HCT116 (cell line): Measurements from ENCODE around the gene SH3D21.

Experiments used
- POLR2A ChIP-seq: IDR thresholded peaks from 2 replicates; pipeline ENCODE4 v1.7.0; 2011; ENCODE audit warnings: borderline replicate concordance; ENCODE audit not compliant: insufficient read depth, insufficient read length; ENCODE audit errors: extremely low read depth
- POLR2AphosphoS5 ChIP-seq: IDR thresholded peaks from 2 replicates; pipeline ENCODE4 v1.6.1; 2011; ENCODE audit warnings: mild to moderate bottlenecking, low read depth, low read length, moderate library complexity
- SIN3A ChIP-seq: IDR thresholded peaks from 2 replicates; pipeline ENCODE4 v1.6.1; 2012; ENCODE audit warnings: low read depth
- TF ChIP-seq, protein P1 (sequence below), 3 experiments: fragments of 200-600 bp in 1 of 3; sonication (generic) in 1 of 3; IDR thresholded peaks in 2 of 3; conservative IDR thresholded peaks in 1 of 3; 2 replicates each; pipeline ENCODE4 v1.5.1; 2012 to 2017; ENCODE audit warnings: low read depth in 2 of 3, low read length in 2 of 3, antibody characterized with exemption in 1 of 3, borderline replicate concordance in 1 of 3, control low read depth in 1 of 3, mild to moderate bottlenecking in 1 of 3, mixed read lengths in 1 of 3, mixed run types in 1 of 3, moderate library complexity in 1 of 3; ENCODE audit not compliant: insufficient read depth in 1 of 3

DNA sequence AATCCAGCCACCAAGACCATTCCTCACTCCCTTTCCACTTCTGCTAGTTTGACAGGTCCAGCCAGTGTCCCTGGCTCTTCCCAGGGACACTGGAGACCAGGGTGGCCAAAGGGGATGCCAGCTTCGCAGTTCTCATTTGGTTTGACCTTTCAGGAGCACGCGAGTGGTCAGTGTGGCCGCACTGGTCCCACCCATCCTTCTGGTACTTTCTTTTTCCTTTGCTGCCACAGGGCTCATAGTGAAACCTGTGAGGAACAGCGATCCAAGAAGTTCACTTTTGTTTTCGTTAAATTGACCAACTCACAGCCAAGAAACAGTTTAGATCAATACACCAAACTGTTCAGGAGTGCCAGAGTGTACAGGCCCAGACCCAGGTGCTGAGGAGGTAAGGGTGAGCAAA is 31.7 kb downstream of the SH3D21 start:
- TF ChIP-seq, protein P1, sequence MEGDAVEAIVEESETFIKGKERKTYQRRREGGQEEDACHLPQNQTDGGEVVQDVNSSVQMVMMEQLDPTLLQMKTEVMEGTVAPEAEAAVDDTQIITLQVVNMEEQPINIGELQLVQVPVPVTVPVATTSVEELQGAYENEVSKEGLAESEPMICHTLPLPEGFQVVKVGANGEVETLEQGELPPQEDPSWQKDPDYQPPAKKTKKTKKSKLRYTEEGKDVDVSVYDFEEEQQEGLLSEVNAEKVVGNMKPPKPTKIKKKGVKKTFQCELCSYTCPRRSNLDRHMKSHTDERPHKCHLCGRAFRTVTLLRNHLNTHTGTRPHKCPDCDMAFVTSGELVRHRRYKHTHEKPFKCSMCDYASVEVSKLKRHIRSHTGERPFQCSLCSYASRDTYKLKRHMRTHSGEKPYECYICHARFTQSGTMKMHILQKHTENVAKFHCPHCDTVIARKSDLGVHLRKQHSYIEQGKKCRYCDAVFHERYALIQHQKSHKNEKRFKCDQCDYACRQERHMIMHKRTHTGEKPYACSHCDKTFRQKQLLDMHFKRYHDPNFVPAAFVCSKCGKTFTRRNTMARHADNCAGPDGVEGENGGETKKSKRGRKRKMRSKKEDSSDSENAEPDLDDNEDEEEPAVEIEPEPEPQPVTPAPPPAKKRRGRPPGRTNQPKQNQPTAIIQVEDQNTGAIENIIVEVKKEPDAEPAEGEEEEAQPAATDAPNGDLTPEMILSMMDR (IDR thresholded peaks at IDR 0.05 in 2 of 3, conservative IDR thresholded peaks at IDR 0.05 in 1 of 3; ENCODE audit: borderline replicate concordance in 1 of 3, insufficient read depth in 1 of 3, low read depth in 2 of 3, low read length in 2 of 3) = no peak
- TF ChIP-seq POLR2AphosphoS5 (no peak), SIN3A (no peak), POLR2A (no peak)
